ENCODE data around the gene ACER3.

GRCh38 chr11:76849376-76849775 is 11.3 kb upstream of the ACER3 start:
- TF ChIP-seq CTCF (IDR thresholded peaks at IDR 0.05): no peak
- no peak for TF ChIP-seq POLR2A (IDR thresholded peaks at IDR 0.05)
